HepG2 (cell line): ENCODE measurements around the gene BPIFB2. TPM values are rescaled to one million over a fixed set of nuclear protein-coding genes. Genes with fewer than 3 reads are reported as not detected.

Experiments
- ATAC-seq: fragments of 200-7000 bp; cut with Tn5 transposase; 3 replicates; pipeline ENCODE4 v1.9.1; 2020; ENCODE audit warnings: mild to moderate bottlenecking, moderate library complexity
- BruUV-seq: library from RNA; stranded (reverse); fragments of 400-500 nt; replicated peaks from 2 replicates; lab custom pipeline; 2021; lab: Mats Ljungman, UMichigan
- CTCF ChIA-PET: fragments of 300-600 bp; formaldehyde crosslinking; extraction: SDS; loops from one replicate; lab custom pipeline; 2021; ENCODE audit warnings: low total read pairs, inconsistent platforms, low intra/inter-chr PET ratio; lab: Yijun Ruan, JAX
- POLR2A ChIA-PET: fragments of 350-600 bp; sonication (Branson Sonifier 250); formaldehyde crosslinking; loops from one replicate; lab custom pipeline; 2020; ENCODE audit warnings: antibody characterized with exemption, inconsistent platforms; lab: Yijun Ruan, JAX
- DNase-seq: peaks from one replicate; pipeline ENCODE4 v3.0.0-alpha.2; 2015; ENCODE audit warnings: low spot score
- FAIRE-seq: peaks from 3 replicates; lab custom pipeline; 2011; peaks lifted over from hg19 to GRCh38; lab: Jason Lieb, UNC
- H2AFZ ChIP-seq: one replicate; pipeline ENCODE4 v1.6.1; 2011; ENCODE audit warnings: low read length, inconsistent platforms
- H3K27ac ChIP-seq: fragments of 300-600 bp; 3 replicates; pipeline ENCODE4 v1.8.0; 2011; ENCODE audit warnings: mixed run types, mild to moderate bottlenecking, mixed read lengths, low read length, inconsistent platforms; ENCODE audit not compliant: insufficient read depth; ENCODE audit errors: extremely low read length
- H3K27me3 ChIP-seq, 2 experiments: fragments of 200-600 bp in 1 of 2; 2 replicates in 1 of 2; 3 replicates in 1 of 2; pipeline versions ENCODE4 v1.6.0 to v1.8.0; 2011; ENCODE audit warnings: low read length in 2 of 2, mild to moderate bottlenecking in 2 of 2, moderate library complexity in 2 of 2, inconsistent platforms in 1 of 2; ENCODE audit not compliant: insufficient read depth in 2 of 2, control insufficient read depth in 1 of 2
- H3K36me3 ChIP-seq, 2 experiments: fragments of 200-600 bp in 1 of 2; replicated peaks in 1 of 2; 2 replicates in 1 of 2; 3 replicates in 1 of 2; pipeline versions ENCODE4 v1.5.1 to v1.8.0; 2011; ENCODE audit warnings: low read length in 2 of 2, inconsistent platforms in 1 of 2; ENCODE audit not compliant: insufficient read depth in 2 of 2, control insufficient read depth in 1 of 2
- H3K4me1 ChIP-seq: 2 replicates; pipeline ENCODE4 v1.5.1; 2012; ENCODE audit warnings: low read length, inconsistent platforms; ENCODE audit not compliant: insufficient read depth
- H3K4me2 ChIP-seq: 2 replicates; pipeline ENCODE4 v1.6.0; 2011; ENCODE audit warnings: low read depth, low read length, inconsistent platforms
- H3K4me3 ChIP-seq, 3 experiments: fragments of 200-600 bp in 1 of 3; sonication (generic), shearing (Covaris generic) in 1 of 3; replicated peaks in 1 of 3; 2 replicates each; pipeline ENCODE4 v1.5.1; 2011 to 2016; ENCODE audit warnings: low read length in 3 of 3, inconsistent platforms in 2 of 3, low read depth in 2 of 3, mild to moderate bottlenecking in 2 of 3, control low read depth in 1 of 3, mixed read lengths in 1 of 3; ENCODE audit not compliant: insufficient read depth in 1 of 3
- H3K79me2 ChIP-seq: one replicate; pipeline ENCODE4 v1.6.1; 2011; ENCODE audit warnings: low read length, inconsistent platforms; ENCODE audit not compliant: insufficient read depth
- H3K9ac ChIP-seq: 2 replicates; pipeline ENCODE4 v1.6.0; 2011; ENCODE audit warnings: mild to moderate bottlenecking, low read depth, low read length, inconsistent platforms; ENCODE audit not compliant: insufficient read depth
- H3K9me3 ChIP-seq: 2 replicates; pipeline ENCODE4 v1.5.1; 2012; ENCODE audit warnings: mild to moderate bottlenecking, low read length
- H4K20me1 ChIP-seq: 2 replicates; pipeline ENCODE4 v1.6.0; 2011; ENCODE audit warnings: inconsistent platforms, mild to moderate bottlenecking, low read length, moderate library complexity; ENCODE audit not compliant: insufficient read depth
- BCL3 ChIP-seq: sonication (generic); formaldehyde crosslinking; IDR thresholded peaks from 2 replicates; pipeline ENCODE4 v1.5.1; 2020; ENCODE audit warnings: mild to moderate bottlenecking, missing genetic modification reagents, moderate library complexity
- CENPBD1 ChIP-seq: sonication (generic); formaldehyde crosslinking; IDR thresholded peaks from 2 replicates; pipeline ENCODE4 v1.8.0; 2022; ENCODE audit warnings: missing genetic modification reagents, low read depth, mild to moderate bottlenecking, borderline replicate concordance
- GMEB1 ChIP-seq: sonication (generic); formaldehyde crosslinking; IDR thresholded peaks from 2 replicates; pipeline ENCODE4 v1.5.1; 2020; ENCODE audit warnings: missing genetic modification reagents, mild to moderate bottlenecking, borderline replicate concordance
- KDM4B ChIP-seq: sonication (generic); formaldehyde crosslinking; IDR thresholded peaks from 2 replicates; pipeline ENCODE4 v1.4.0; 2020; ENCODE audit warnings: missing genetic modification reagents
- MTA1 ChIP-seq: sonication (generic); formaldehyde crosslinking; IDR thresholded peaks from 2 replicates; pipeline ENCODE4 v1.4.0; 2020; ENCODE audit warnings: missing genetic modification reagents, mild to moderate bottlenecking, borderline replicate concordance
- NONO ChIP-seq, 2 experiments: fragments of 450-650 bp in 1 of 2; sonication (generic) in 1 of 2; formaldehyde crosslinking in 1 of 2; IDR thresholded peaks in 1 of 2; conservative IDR thresholded peaks in 1 of 2; 2 replicates each; pipeline versions ENCODE4 v1.6.1 to v1.8.0; 2017 to 2022; ENCODE audit warnings: mild to moderate bottlenecking in 1 of 2, missing genetic modification reagents in 1 of 2, moderate library complexity in 1 of 2
- NRL ChIP-seq: sonication (generic); formaldehyde crosslinking; IDR thresholded peaks from 2 replicates; pipeline ENCODE4 v1.5.0; 2020; ENCODE audit warnings: missing genetic modification reagents, mild to moderate bottlenecking, moderate library complexity, borderline replicate concordance
- RFXAP ChIP-seq: sonication (generic); formaldehyde crosslinking; IDR thresholded peaks from 2 replicates; pipeline ENCODE4 v1.4.0; 2020; ENCODE audit warnings: missing genetic modification reagents, borderline replicate concordance
- SSRP1 ChIP-seq: IDR thresholded peaks from 2 replicates; pipeline ENCODE4 v1.6.1; 2016; ENCODE audit warnings: control low read depth
- ZFP36L2 ChIP-seq: sonication (generic); formaldehyde crosslinking; IDR thresholded peaks from 2 replicates; pipeline ENCODE4 v1.4.0; 2020; ENCODE audit warnings: missing genetic modification reagents
- ZFX ChIP-seq: sonication (generic); formaldehyde crosslinking; IDR thresholded peaks from 2 replicates; pipeline ENCODE4 v1.4.0; 2020; ENCODE audit warnings: mild to moderate bottlenecking, low read depth, missing genetic modification reagents, moderate library complexity
- ZNF101 ChIP-seq: sonication (generic); formaldehyde crosslinking; IDR thresholded peaks from 2 replicates; pipeline ENCODE4 v1.4.0; 2020; ENCODE audit warnings: mild to moderate bottlenecking, low read depth, missing genetic modification reagents, borderline replicate concordance
- ZNF329 ChIP-seq: sonication (generic); formaldehyde crosslinking; IDR thresholded peaks from 2 replicates; pipeline ENCODE4 v1.9.0; 2021; ENCODE audit warnings: low read depth, mild to moderate bottlenecking, missing genetic modification reagents
- ZNF468 ChIP-seq: sonication (generic); formaldehyde crosslinking; IDR thresholded peaks from 2 replicates; pipeline ENCODE4 v1.8.0; 2022; ENCODE audit warnings: mild to moderate bottlenecking, moderate library complexity, missing genetic modification reagents
- ZNF547 ChIP-seq: sonication (generic); formaldehyde crosslinking; IDR thresholded peaks from 2 replicates; pipeline ENCODE4 v1.5.1; 2020; ENCODE audit warnings: mild to moderate bottlenecking, missing genetic modification reagents
- ZNF883 ChIP-seq: sonication (generic); formaldehyde crosslinking; IDR thresholded peaks from 2 replicates; pipeline ENCODE4 v1.5.1; 2020; ENCODE audit warnings: mild to moderate bottlenecking, missing genetic modification reagents; ENCODE audit errors: not compliant biosample characterization
- WGBS: methylation state at CpG from one replicate; pipeline ENCODE4 v1.1.6; 2017; ENCODE audit warnings: low lambda C conversion rate; 5-methylcytosine and 5-hydroxymethylcytosine counted together
- in situ Hi-C: cut with HindIII; loops from 2 replicates; pipeline ENCODE4 v1.10.0; 2017; ENCODE audit warnings: low pct_unique_long_range_greater_than_20kb; ENCODE audit not compliant: extremely low pct_ligation_motif_present
- intact Hi-C: fragments of 100-400 bp; cut with micrococcal nuclease; formaldehyde crosslinking; loops from one replicate; pipeline ENCODE4 v1.10.0; 2022; ENCODE audit not compliant: unreplicated experiment
- polyA plus RNA-seq, 8 experiments: library from polyadenylated mRNA; depleted of rRNA in 3 of 8; stranded (reverse) in 7 of 8; unstranded in 1 of 8; fragments of >200 nt; fragmentation: Illumina TruSeq in 4 of 8; extraction: Trizol in 4 of 8; gene quantifications; 2 replicates each; pipeline versions ENCODE4 v1.2.1 to v1.2.3, GENCODE V29; 2011 to 2016; ENCODE audit warnings: low read depth in 4 of 8, missing spikeins in 1 of 8, mixed read lengths in 1 of 8; ENCODE audit not compliant: insufficient read depth in 1 of 8
- total RNA-seq, 5 experiments: library from RNA; depleted of rRNA; stranded (reverse); fragments of >200 nt; fragmentation: Illumina TruSeq; extraction: Trizol; gene quantifications; 2 replicates each; pipeline ENCODE4 v1.2.3, GENCODE V29; 2016; ENCODE audit warnings: low read depth in 1 of 5

The BPIFB2 gene
- total and polyA plus RNA-seq, 2 of the 13 experiments (the other 11 are each of a cell fraction or from before 2014, with no cell fraction given): 54.5 to 902 TPM

- peaks cover 37 to 61% of the 10 kb centered on the region in 2 experiments for H3K36me3 ChIP-seq
- intact Hi-C loops (loop anchor here (2.0 kb wide), 1 partner anchor 13 kb away; no protein-coding TSS in a partner anchor), in situ Hi-C loops (no loop called here)
- FAIRE-seq (no peak), DNase-seq (no peak), ATAC-seq (no peak)
- 0 out of 2 replicates have a peak, but pooled peaks have one; percentile 10 for TF ChIP-seq ZFX (CRISPR knock-in tag)
- no peak for TF ChIP-seq KDM4B
- 0 out of 2 replicates have a peak, but pooled peaks have one; percentile 31 for TF ChIP-seq ZNF329 (CRISPR knock-in tag)
- no peak for TF ChIP-seq RFXAP (CRISPR knock-in tag)
- no peak for TF ChIP-seq ZNF468 (CRISPR knock-in tag)
- no peak for TF ChIP-seq MTA1
- TF ChIP-seq BCL3: 0 out of 2 replicates have a peak, but pooled peaks have one; percentile 41
- TF ChIP-seq ZFP36L2 (CRISPR knock-in tag): no peak
- TF ChIP-seq NRL (CRISPR knock-in tag): 0 out of 2 replicates have a peak, but pooled peaks have one; percentile 46
- peak; percentile 54; the same call in 1 of the 2 replicates for TF ChIP-seq SSRP1 (CRISPR knock-in tag)
- TF ChIP-seq CENPBD1: 0 out of 2 replicates have a peak, but pooled peaks have one; percentile 61
- TF ChIP-seq ZNF883 (CRISPR knock-in tag): peak; percentile 56
- 0 out of 2 replicates have a peak, but pooled peaks have one; percentile 23 for TF ChIP-seq GMEB1 (CRISPR knock-in tag)
- TF ChIP-seq NONO (IDR thresholded peaks at IDR 0.05): no peak
- TF ChIP-seq NONO (CRISPR knock-in tag; conservative IDR thresholded peaks at IDR 0.05): 0 out of 2 replicates have a peak, but pooled peaks have one; percentile 17
- no peak for TF ChIP-seq ZNF101
- TF ChIP-seq ZNF547 (CRISPR knock-in tag): 0 out of 2 replicates have a peak, but pooled peaks have one; percentile 59
- H3K9me3 ChIP-seq: no peaks in the 10 kb centered on the region
- ChIA-PET CTCF (interaction anchor here (0.6 kb wide), 1 partner anchor 94 kb away, joined by 3 read pairs; no protein-coding TSS in a partner anchor), POLR2A (no interaction called here)
- H3K9ac ChIP-seq: no peak overlapping the region
- H4K20me1 ChIP-seq: peaks cover 36% of the 10 kb centered on the region; the same call in 1 of the 2 replicates
- peaks cover 12% of the 10 kb centered on the region for H3K4me1 ChIP-seq
- H3K27me3 ChIP-seq: no peaks in the 10 kb centered on the region
- BruUV-seq: no TSS peak
- H3K4me2 ChIP-seq: no peak overlapping the region
- no peak overlapping the region for H2AFZ ChIP-seq
- no peak overlapping the region for H3K27ac ChIP-seq
- H3K4me3 ChIP-seq: no peak overlapping the region
- no peaks in the 10 kb centered on the region for H3K79me2 ChIP-seq
- WGBS: 96% methylated on average over 3 of the region's 3 CpGs
These were observed 14.4 kb downstream of the BPIFB2 start for GRCh38 chr20:33021879-33022278.
